Measurements from ENCODE around the gene MAP3K21. TPM values are rescaled to one million over a fixed set of nuclear protein-coding genes. Genes with fewer than 3 reads are reported as not detected.

The MAP3K21 gene
- total and polyA plus RNA-seq, 9 of the 15 experiments (the other 6 are each of a cell fraction or from before 2014, with no cell fraction given), result 0.23 to 0.86 (median 0.49) TPM

- Histone ChIP-seq H4K20me1 (replicated peaks; ENCODE audit: control insufficient read depth, insufficient read depth, low read length) (no peaks in the 10 kb centered on the region; the same call in 1 of the 2 replicates), H3K27ac (ENCODE audit: extremely low read depth, low read depth, low read length) (no peak overlapping the region), H3K4me1 (replicated peaks in 1 of 2; ENCODE audit: control insufficient read depth in 2 of 2, insufficient read depth in 2 of 2, low read length in 2 of 2) (no peaks in the 10 kb centered on the region), H3K36me3 (ENCODE audit: control insufficient read depth, insufficient read depth, low read length) (no peaks in the 10 kb centered on the region), H3K79me2 (ENCODE audit: control insufficient read depth, insufficient read depth, low read length) (no peaks in the 10 kb centered on the region), H3K27me3 (ENCODE audit: control insufficient read depth in 2 of 2, insufficient read depth in 2 of 2, low read length in 2 of 2) (peaks cover 0 to 3% of the 10 kb centered on the region in 2 experiments; a peak in 2 of 5 replicates), H2AFZ (ENCODE audit: low read depth, low read length) (no peak overlapping the region), H3K4me2 (ENCODE audit: insufficient read depth, low read length) (no peak overlapping the region), H3K9ac (ENCODE audit: insufficient read depth in 1 of 2, low read depth in 2 of 2, low read length in 2 of 2) (no peak overlapping the region), H3K9me1 (ENCODE audit: control insufficient read depth, insufficient read depth, low read length) (no peaks in the 10 kb centered on the region), H3K9me3 (replicated peaks; ENCODE audit: control insufficient read depth, insufficient read depth, low read depth, low read length) (no peaks in the 10 kb centered on the region), H3K4me3 (no peak overlapping the region)
- DNase-seq (ENCODE audit: extremely low read depth in 1 of 4, low spot score in 3 of 4) (no peak), FAIRE-seq (no peak), ATAC-seq (no peak)
- ChIA-PET CTCF (ENCODE audit: low intra/inter-chr PET ratio) (no interaction called here), POLR2A (no interaction called here)
- no peak for TF ChIP-seq POLR2H (tag; IDR thresholded peaks at IDR 0.05; ENCODE audit: low read depth)
- TF ChIP-seq NFIC (IDR thresholded peaks at IDR 0.05), result peak; percentile 26; the same call in 1 of the 2 replicates
- in situ Hi-C loops (cut with MboI), result no loop called here
- WGBS (ENCODE audit: insufficient coverage, low coverage, missing lambda C conversion rate), result 1% methylated on average over 4 of the region's 4 CpGs
- BruUV-seq (replicated peaks), result no TSS peak
- intact Hi-C loops (cut with micrococcal nuclease), result no loop called here
These were observed 37.8 kb upstream of the MAP3K21 start for GRCh38 chr1:233289676-233290075.

- Histone ChIP-seq H3K79me2 (ENCODE audit: control insufficient read depth, insufficient read depth, low read length) (no peaks in the 10 kb centered on the region), H4K20me1 (replicated peaks; ENCODE audit: control insufficient read depth, insufficient read depth, low read length) (no peaks in the 10 kb centered on the region), H3K9ac (ENCODE audit: insufficient read depth in 1 of 2, low read depth in 2 of 2, low read length in 2 of 2) (no peak overlapping the region), H3K27ac (ENCODE audit: extremely low read depth, low read depth, low read length) (no peak overlapping the region), H3K4me3 (no peak overlapping the region), H3K36me3 (ENCODE audit: control insufficient read depth, insufficient read depth, low read length) (no peaks in the 10 kb centered on the region), H3K9me1 (ENCODE audit: control insufficient read depth, insufficient read depth, low read length) (no peaks in the 10 kb centered on the region), H2AFZ (ENCODE audit: low read depth, low read length) (no peak overlapping the region), H3K9me3 (replicated peaks; ENCODE audit: control insufficient read depth, insufficient read depth, low read depth, low read length) (no peaks in the 10 kb centered on the region), H3K4me2 (ENCODE audit: insufficient read depth, low read length) (no peak overlapping the region), H3K4me1 (replicated peaks in 1 of 2; ENCODE audit: control insufficient read depth in 2 of 2, insufficient read depth in 2 of 2, low read length in 2 of 2) (peaks cover 0 to 5% of the 10 kb centered on the region in 2 experiments; a peak in 1 of 5 replicates), H3K27me3 (ENCODE audit: control insufficient read depth in 2 of 2, insufficient read depth in 2 of 2, low read length in 2 of 2) (peaks cover 5 to 7% of the 10 kb centered on the region in 2 experiments; a peak in 3 of 5 replicates)
- DNase-seq (ENCODE audit: extremely low read depth in 1 of 4, low spot score in 3 of 4) (no peak), ATAC-seq (no peak), FAIRE-seq (no peak)
- CTCF ChIA-PET (ENCODE audit: low intra/inter-chr PET ratio), result no interaction called here
- TF ChIP-seq, protein P1, sequence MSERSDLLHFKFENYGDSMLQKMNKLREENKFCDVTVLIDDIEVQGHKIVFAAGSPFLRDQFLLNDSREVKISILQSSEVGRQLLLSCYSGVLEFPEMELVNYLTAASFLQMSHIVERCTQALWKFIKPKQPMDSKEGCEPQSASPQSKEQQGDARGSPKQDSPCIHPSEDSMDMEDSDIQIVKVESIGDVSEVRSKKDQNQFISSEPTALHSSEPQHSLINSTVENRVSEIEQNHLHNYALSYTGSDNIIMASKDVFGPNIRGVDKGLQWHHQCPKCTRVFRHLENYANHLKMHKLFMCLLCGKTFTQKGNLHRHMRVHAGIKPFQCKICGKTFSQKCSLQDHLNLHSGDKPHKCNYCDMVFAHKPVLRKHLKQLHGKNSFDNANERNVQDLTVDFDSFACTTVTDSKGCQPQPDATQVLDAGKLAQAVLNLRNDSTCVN (CRISPR knock-in tag; IDR thresholded peaks at IDR 0.05), result no peak
- no peak for TF ChIP-seq ZNF143 (CRISPR knock-in tag; IDR thresholded peaks at IDR 0.05)
- TF ChIP-seq ZZZ3 (IDR thresholded peaks at IDR 0.05), result no peak
- TF ChIP-seq ZFX (CRISPR knock-in tag; IDR thresholded peaks at IDR 0.05), result no peak
- TF ChIP-seq HSF4 (CRISPR knock-in tag; IDR thresholded peaks at IDR 0.05; ENCODE audit: borderline replicate concordance), result no peak
- no peak for TF ChIP-seq ARID3B (CRISPR knock-in tag; IDR thresholded peaks at IDR 0.05; ENCODE audit: borderline replicate concordance)
- TF ChIP-seq NBN (IDR thresholded peaks at IDR 0.05; ENCODE audit: low read depth), result no peak
- no peak for TF ChIP-seq CBFA2T3 (IDR thresholded peaks at IDR 0.05)
- in situ Hi-C loops (cut with MboI) (no loop called here), intact Hi-C loops (cut with micrococcal nuclease) (no loop called here)
- WGBS (ENCODE audit: insufficient coverage, low coverage, missing lambda C conversion rate), result 0% methylated on average over 5 of the region's 5 CpGs
- no TSS peak for BruUV-seq (replicated peaks)
- POLR2A ChIA-PET, result no interaction called here
These were observed 37.0 kb upstream of the MAP3K21 start for GRCh38 chr1:233290396-233291034.
